CD4-positive, alpha-beta T cell (primary cell): ENCODE results near the gene CDH16. TPM values are rescaled to one million over a fixed set of nuclear protein-coding genes. Genes with fewer than 3 reads are reported as not detected.

ENCODE experiments used
- ATAC-seq: fragments of 200-7000 bp; cut with Tn5 transposase; one replicate; pipeline ENCODE4 v1.10.0; 2022; ENCODE audit warnings: mild to moderate bottlenecking; ENCODE audit not compliant: poor library complexity
- CTCF ChIA-PET: fragments of 350-600 bp; sonication (Branson Sonifier 250); formaldehyde crosslinking; loops from one replicate; lab custom pipeline; 2021; ENCODE audit warnings: antibody characterized with exemption, inconsistent platforms; lab: Charles Lee
- POLR2A ChIA-PET: fragments of 350-600 bp; sonication (Branson Sonifier 250); formaldehyde crosslinking; loops from one replicate; lab custom pipeline; 2021; ENCODE audit warnings: antibody characterized with exemption, inconsistent platforms; lab: Charles Lee
- DNase-seq, 14 experiments: peaks; one replicate each; pipeline ENCODE4 v3.0.0-alpha.2; 2013 to 2020; ENCODE audit warnings: mixed read lengths in 2 of 14
- H3K27ac ChIP-seq, 2 donors: one replicate each; pipeline versions ENCODE4 v1.5.1 to v1.7.0; 2013; ENCODE audit warnings: low read length in 2 of 2, low read depth in 1 of 2, mild to moderate bottlenecking in 1 of 2
- H3K27me3 ChIP-seq, 2 experiments: 1 replicate in 1 of 2; 2 replicates in 1 of 2; pipeline versions ENCODE4 v1.6.1 to v1.7.0; 2013; ENCODE audit warnings: low read length in 2 of 2, control low read depth in 1 of 2, mild to moderate bottlenecking in 1 of 2, moderate library complexity in 1 of 2; ENCODE audit not compliant: insufficient read depth in 2 of 2, control insufficient read depth in 1 of 2
- H3K36me3 ChIP-seq: one replicate; pipeline ENCODE4 v1.6.1; 2013; ENCODE audit warnings: low read length, control low read depth; ENCODE audit not compliant: insufficient read depth
- H3K4me1 ChIP-seq: one replicate; pipeline ENCODE4 v1.6.1; 2013; ENCODE audit warnings: low read length, control low read depth; ENCODE audit not compliant: insufficient read depth
- H3K4me3 ChIP-seq: one replicate; pipeline ENCODE4 v1.5.1; 2013; ENCODE audit warnings: mild to moderate bottlenecking, low read length, moderate library complexity
- H3K9me3 ChIP-seq, 2 experiments: 1 replicate in 1 of 2; 2 replicates in 1 of 2; pipeline versions ENCODE4 v1.6.1 to v1.7.0; 2013; ENCODE audit warnings: low read length in 2 of 2, mild to moderate bottlenecking in 2 of 2, control low read depth in 1 of 2, moderate library complexity in 1 of 2; ENCODE audit not compliant: control insufficient read depth in 1 of 2, insufficient read depth in 1 of 2
- H3K27ac Mint-ChIP-seq: one replicate; pipeline ENCODE4 v1.8.0; 2020; ENCODE audit warnings: mixed read lengths
- H3K27me3 Mint-ChIP-seq: one replicate; pipeline ENCODE4 v1.8.0; 2021; ENCODE audit warnings: mixed read lengths
- H3K36me3 Mint-ChIP-seq: one replicate; pipeline ENCODE4 v1.8.0; 2021; ENCODE audit warnings: low read depth, mixed read lengths
- H3K4me1 Mint-ChIP-seq: one replicate; pipeline ENCODE4 v1.8.0; 2021; ENCODE audit warnings: low read depth, mixed read lengths
- H3K4me3 Mint-ChIP-seq: one replicate; pipeline ENCODE4 v1.8.0; 2020; ENCODE audit warnings: mild to moderate bottlenecking, mixed read lengths
- H3K9me3 Mint-ChIP-seq: one replicate; pipeline ENCODE4 v1.8.0; 2020; ENCODE audit warnings: mixed read lengths
- intact Hi-C, 2 experiments: fragments of 100-400 bp; cut with DNase I in 1 of 2; cut with micrococcal nuclease in 1 of 2; formaldehyde crosslinking; loops; one replicate each; pipeline versions ENCODE4 v1.15.1 to v1.9.0; 2023 to 2025; cut with DNase I, micrococcal nuclease
- total RNA-seq, 174 experiments: library from RNA in 2 of 174; stranded (reverse) in 2 of 174; gene quantifications; one replicate each; pipeline ENCODE4 v1.2.3 and lab custom pipeline; 2021 to 2026
- TF ChIP-seq, protein P1 (sequence below): fragments of 200-600 bp; IDR thresholded peaks from one replicate; pipeline ENCODE4 v1.8.0; 2022; ENCODE audit warnings: antibody characterized with exemption, mild to moderate bottlenecking

The CDH16 gene
- total RNA-seq, 2 experiments from 2014 or later, result not detected

- ATAC-seq, result no peak
- Mint-ChIP-seq H3K4me1 (peaks cover 12% of the 10 kb centered on the region), H3K27me3 (no peaks in the 10 kb centered on the region), H3K27ac (no peak overlapping the region), H3K4me3 (no peak overlapping the region), H3K9me3 (no peaks in the 10 kb centered on the region), H3K36me3 (no peaks in the 10 kb centered on the region)
- no peak overlapping the region for H3K4me3 ChIP-seq
- H3K27me3 ChIP-seq, result no peaks in the 10 kb centered on the region
- CTCF ChIA-PET, result interaction anchor here (1.0 kb wide), 1 partner anchor 15 kb away, joined by 3 read pairs; no protein-coding TSS in a partner anchor
- DNase-seq, result no peak
- intact Hi-C loops, result no loop called here
- H3K27ac ChIP-seq, result no peak overlapping the region
- POLR2A ChIA-PET, result no interaction called here
- no peaks in the 10 kb centered on the region for H3K36me3 ChIP-seq
- H3K9me3 ChIP-seq, result no peaks in the 10 kb centered on the region
- peaks cover 8% of the 10 kb centered on the region for H3K4me1 ChIP-seq
- TF ChIP-seq, protein P1, sequence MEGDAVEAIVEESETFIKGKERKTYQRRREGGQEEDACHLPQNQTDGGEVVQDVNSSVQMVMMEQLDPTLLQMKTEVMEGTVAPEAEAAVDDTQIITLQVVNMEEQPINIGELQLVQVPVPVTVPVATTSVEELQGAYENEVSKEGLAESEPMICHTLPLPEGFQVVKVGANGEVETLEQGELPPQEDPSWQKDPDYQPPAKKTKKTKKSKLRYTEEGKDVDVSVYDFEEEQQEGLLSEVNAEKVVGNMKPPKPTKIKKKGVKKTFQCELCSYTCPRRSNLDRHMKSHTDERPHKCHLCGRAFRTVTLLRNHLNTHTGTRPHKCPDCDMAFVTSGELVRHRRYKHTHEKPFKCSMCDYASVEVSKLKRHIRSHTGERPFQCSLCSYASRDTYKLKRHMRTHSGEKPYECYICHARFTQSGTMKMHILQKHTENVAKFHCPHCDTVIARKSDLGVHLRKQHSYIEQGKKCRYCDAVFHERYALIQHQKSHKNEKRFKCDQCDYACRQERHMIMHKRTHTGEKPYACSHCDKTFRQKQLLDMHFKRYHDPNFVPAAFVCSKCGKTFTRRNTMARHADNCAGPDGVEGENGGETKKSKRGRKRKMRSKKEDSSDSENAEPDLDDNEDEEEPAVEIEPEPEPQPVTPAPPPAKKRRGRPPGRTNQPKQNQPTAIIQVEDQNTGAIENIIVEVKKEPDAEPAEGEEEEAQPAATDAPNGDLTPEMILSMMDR, result no peak
Observed at GRCh38 chr16:66910175-66910940, 8.3 kb downstream of the CDH16 start.

DNA sequence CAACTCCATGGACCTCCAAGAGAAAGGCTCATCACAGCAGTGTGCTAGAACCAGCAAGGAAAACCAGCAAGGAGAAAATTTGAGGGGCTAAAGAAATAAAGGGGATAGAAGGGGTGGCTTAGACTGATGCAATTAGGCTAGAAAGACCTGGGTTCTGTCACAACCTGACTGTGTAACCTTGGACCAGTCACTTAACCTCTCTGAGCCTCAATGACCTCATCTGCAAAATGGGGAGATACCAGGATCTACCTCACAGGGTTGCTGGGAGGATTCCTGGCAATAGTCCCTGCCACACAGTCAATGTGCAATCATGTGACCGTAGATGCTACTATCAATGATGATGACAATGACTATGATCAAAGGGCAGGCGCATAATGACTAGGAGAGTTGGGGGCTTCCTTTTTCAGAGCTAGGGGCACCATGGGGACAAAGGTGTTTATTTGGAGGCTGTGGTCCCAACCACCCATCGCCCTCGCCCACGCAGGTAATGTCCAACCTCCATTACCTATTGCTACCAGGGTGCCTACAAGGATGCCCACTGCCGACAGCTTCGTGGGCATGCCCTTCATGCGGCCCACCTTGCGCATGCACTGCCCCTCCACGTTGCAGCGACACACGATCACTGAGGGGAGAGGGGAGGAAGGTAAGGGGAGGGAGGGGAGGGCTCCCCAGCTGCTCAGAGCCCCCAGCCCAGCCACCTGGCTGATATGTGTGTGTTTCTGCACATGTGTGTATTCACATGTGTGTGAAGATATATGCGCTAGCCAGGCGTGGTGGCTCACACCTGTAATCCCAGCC, 9.7 kb downstream of the CDH16 start:
- H3K27ac ChIP-seq, result no peak overlapping the region
- no peak overlapping the region for H3K27ac Mint-ChIP-seq
- no peak overlapping the region for H3K4me3 ChIP-seq
- TF ChIP-seq, protein P1, result no peak
- H3K4me1 Mint-ChIP-seq, result peaks cover 12% of the 10 kb centered on the region
- H3K36me3 Mint-ChIP-seq, result no peaks in the 10 kb centered on the region
- POLR2A ChIA-PET, result no interaction called here
- ATAC-seq, result no peak
- no peak overlapping the region for H3K4me3 Mint-ChIP-seq
- intact Hi-C loops, result no loop called here
- H3K36me3 ChIP-seq, result no peaks in the 10 kb centered on the region
- no peak for DNase-seq
- CTCF ChIA-PET, result no interaction called here
- no peaks in the 10 kb centered on the region for H3K9me3 ChIP-seq
- peaks cover 8% of the 10 kb centered on the region for H3K4me1 ChIP-seq
- no peaks in the 10 kb centered on the region for H3K9me3 Mint-ChIP-seq
- H3K27me3 ChIP-seq, result no peaks in the 10 kb centered on the region
- H3K27me3 Mint-ChIP-seq, result no peaks in the 10 kb centered on the region

- Mint-ChIP-seq H3K27me3 (no peaks in the 10 kb centered on the region), H3K4me1 (peaks cover 12% of the 10 kb centered on the region), H3K9me3 (no peaks in the 10 kb centered on the region), H3K27ac (no peak overlapping the region), H3K36me3 (no peaks in the 10 kb centered on the region), H3K4me3 (no peak overlapping the region)
- Histone ChIP-seq H3K36me3 (no peaks in the 10 kb centered on the region), H3K4me3 (no peak overlapping the region), H3K27ac (no peak overlapping the region), H3K27me3 (no peaks in the 10 kb centered on the region), H3K9me3 (no peaks in the 10 kb centered on the region), H3K4me1 (peaks cover 8% of the 10 kb centered on the region)
- ChIA-PET CTCF (no interaction called here), POLR2A (no interaction called here)
- TF ChIP-seq, protein P1, result no peak
- ATAC-seq (no peak), DNase-seq (no peak)
- intact Hi-C loops, result no loop called here
Observed at GRCh38 chr16:66908116-66908515, 10.6 kb downstream of the CDH16 start.
